ENCODE data around the gene MEAF6. TPM values are rescaled to one million over a fixed set of nuclear protein-coding genes. Genes with fewer than 3 reads are reported as not detected.
"Not testable (repeated sequence)": the region's sequence is repeated elsewhere in the genome, so short reads cannot be mapped to it uniquely, and the experiment has no call there.

Gene MEAF6
- total RNA-seq, 1 donor from 2014 or later, result 52.8 TPM

DNA sequence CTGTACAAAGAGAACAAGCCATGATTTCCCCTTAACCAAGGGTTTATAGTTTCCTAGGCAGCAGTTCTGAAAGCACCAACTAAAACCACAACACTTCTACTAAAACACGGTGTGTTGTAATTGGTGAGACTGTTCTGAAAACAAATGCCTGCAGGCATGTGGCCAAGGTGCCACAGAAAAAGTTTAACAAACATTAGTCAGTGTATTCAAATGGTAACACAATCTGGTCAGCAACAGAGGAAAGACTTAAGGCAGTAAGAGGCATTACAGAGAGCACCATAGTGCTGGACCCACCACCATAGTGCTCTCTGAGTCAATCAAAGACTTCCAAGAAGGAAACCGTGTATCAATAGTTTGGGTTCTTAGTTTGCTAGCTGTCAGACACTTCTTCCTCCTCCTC, 22.8 kb upstream of the MEAF6 start:
- Mint-ChIP-seq H3K27ac (ENCODE audit: unreplicated experiment) (no peak overlapping the region), H3K9me3 (ENCODE audit: low read depth) (no peaks in the 10 kb centered on the region), H3K27me3 (ENCODE audit: low read depth) (no peaks in the 10 kb centered on the region), H3K4me3 (ENCODE audit: unreplicated experiment) (no peak overlapping the region), H3K4me1 (ENCODE audit: low read depth) (peaks cover 7% of the 10 kb centered on the region), H3K36me3 (ENCODE audit: low read depth) (peaks cover 33% of the 10 kb centered on the region)
- TF ChIP-seq, protein P1, sequence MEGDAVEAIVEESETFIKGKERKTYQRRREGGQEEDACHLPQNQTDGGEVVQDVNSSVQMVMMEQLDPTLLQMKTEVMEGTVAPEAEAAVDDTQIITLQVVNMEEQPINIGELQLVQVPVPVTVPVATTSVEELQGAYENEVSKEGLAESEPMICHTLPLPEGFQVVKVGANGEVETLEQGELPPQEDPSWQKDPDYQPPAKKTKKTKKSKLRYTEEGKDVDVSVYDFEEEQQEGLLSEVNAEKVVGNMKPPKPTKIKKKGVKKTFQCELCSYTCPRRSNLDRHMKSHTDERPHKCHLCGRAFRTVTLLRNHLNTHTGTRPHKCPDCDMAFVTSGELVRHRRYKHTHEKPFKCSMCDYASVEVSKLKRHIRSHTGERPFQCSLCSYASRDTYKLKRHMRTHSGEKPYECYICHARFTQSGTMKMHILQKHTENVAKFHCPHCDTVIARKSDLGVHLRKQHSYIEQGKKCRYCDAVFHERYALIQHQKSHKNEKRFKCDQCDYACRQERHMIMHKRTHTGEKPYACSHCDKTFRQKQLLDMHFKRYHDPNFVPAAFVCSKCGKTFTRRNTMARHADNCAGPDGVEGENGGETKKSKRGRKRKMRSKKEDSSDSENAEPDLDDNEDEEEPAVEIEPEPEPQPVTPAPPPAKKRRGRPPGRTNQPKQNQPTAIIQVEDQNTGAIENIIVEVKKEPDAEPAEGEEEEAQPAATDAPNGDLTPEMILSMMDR (IDR thresholded peaks at IDR 0.05), result no peak
- DNase-seq (ENCODE audit: low spot score), result no peak

DNA sequence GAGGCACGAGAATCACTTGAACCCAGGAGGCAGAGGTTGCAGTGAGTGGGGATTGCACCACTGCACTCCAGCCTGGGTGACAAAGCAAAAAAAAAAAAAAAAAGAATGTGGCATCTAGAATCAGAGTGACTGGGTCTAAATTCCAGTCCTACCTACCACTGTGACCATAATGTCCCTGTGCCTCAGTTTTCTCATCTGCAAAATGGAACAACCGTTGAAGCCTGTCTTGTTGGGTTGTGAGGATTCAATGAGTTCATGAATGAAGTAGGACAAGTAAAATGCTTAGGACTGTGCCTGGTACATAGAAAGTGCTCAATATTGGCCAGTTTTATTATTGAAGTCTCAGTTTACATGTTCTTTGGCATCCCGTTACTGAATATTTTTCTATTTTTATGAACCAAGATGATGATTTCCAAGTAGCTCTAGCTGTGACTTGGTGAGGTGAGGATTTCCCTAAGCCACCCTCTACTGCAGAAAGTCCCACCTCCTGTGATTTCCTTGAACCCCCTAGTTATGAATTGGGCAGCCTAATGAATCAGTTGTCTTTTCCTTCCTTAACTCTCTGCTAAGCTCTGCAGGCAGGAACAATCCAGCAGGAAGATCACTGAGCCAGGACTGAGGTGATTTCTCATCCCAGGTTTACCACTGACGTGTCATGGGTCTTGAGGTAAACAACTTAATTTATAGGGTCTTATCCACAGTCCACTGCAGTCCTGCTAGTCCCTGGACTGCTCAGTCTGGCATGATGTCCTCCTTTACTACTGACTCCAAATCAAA, 18.9 kb upstream of the MEAF6 start:
- TF ChIP-seq, protein P1 (IDR thresholded peaks at IDR 0.05), result no peak
- Mint-ChIP-seq H3K4me3 (ENCODE audit: unreplicated experiment) (no peak overlapping the region), H3K27ac (ENCODE audit: unreplicated experiment) (no peak overlapping the region), H3K27me3 (ENCODE audit: low read depth) (no peaks in the 10 kb centered on the region), H3K36me3 (ENCODE audit: low read depth) (peaks cover 22% of the 10 kb centered on the region), H3K4me1 (ENCODE audit: low read depth) (peaks cover 7% of the 10 kb centered on the region), H3K9me3 (ENCODE audit: low read depth) (no peaks in the 10 kb centered on the region)
- DNase-seq (ENCODE audit: low spot score), result no peak

DNA sequence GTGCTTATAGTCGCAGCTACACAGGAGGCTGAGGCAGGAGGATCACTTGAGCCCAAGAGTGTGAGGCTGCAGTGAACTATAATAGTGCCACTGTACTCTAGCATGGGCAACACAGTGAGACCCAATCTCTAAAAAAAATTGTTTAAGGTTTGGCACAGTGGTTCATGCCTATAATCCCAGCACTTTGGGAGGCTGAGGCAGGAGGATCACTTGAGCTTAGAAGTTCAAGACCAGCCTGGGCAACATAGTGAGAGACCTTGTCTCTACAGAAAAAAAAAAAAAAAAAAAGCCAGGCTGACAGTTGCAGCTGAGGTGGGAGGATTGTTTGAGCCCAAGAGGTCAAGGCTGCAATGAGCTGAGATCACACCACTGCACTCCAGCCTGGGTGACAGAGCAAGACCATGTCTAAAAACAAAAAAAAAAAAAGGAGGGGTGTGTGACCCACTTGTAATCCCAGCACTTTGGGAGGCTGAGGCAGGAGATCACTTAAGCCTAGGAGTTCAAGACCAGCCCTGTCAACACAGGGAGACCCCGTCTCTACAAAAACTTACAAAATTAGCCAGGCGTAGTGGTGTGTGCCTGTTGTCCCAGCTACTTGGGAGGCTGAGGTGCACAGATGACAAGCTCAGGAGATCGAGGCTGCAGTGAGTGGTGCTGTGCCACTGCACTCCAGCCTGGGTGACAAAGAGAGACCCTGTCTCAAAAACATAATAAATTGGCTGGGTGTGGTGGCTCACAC, 18.0 kb upstream of the MEAF6 start:
- not testable (repeated sequence) for H3K9me3 Mint-ChIP-seq (ENCODE audit: low read depth)

GRCh38 chr1:37529888-37530287, 15.3 kb upstream of the MEAF6 start:
- not testable (repeated sequence) for H3K27me3 Mint-ChIP-seq (ENCODE audit: low read depth); H3K4me3 Mint-ChIP-seq (ENCODE audit: unreplicated experiment); H3K36me3 Mint-ChIP-seq (ENCODE audit: low read depth); H3K9me3 Mint-ChIP-seq (ENCODE audit: low read depth); H3K4me1 Mint-ChIP-seq (ENCODE audit: low read depth); H3K27ac Mint-ChIP-seq (ENCODE audit: unreplicated experiment); DNase-seq (ENCODE audit: low spot score)

More for the DNA sequence above, 18.0 kb upstream of the MEAF6 start:
- H3K4me1 Mint-ChIP-seq (ENCODE audit: low read depth); DNase-seq (ENCODE audit: low spot score); H3K27ac Mint-ChIP-seq (ENCODE audit: unreplicated experiment); H3K27me3 Mint-ChIP-seq (ENCODE audit: low read depth); H3K4me3 Mint-ChIP-seq (ENCODE audit: unreplicated experiment): not testable (repeated sequence)
- H3K36me3 Mint-ChIP-seq (ENCODE audit: low read depth), result peaks cover 17% of the 10 kb centered on the region

DNA sequence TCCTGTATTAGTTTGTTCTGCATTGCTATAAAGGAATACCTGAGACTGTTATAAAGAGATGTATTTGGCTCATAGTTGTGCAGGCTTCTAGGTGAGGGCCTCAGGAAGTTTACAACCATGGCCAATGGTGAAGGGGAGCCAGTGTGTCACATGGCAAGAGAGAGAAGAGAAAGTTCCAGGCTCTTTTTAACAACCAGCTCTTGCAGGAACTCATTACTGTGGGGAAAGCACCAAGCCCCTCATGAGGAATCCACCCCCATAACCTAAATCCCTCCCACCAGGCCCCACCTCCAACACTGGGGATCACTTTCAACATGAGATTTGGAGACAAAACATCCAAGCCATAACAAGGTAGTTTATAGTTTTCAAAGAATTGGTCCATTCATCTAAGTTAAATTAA, 5.0 kb upstream of the MEAF6 start:
- Mint-ChIP-seq H3K4me3 (ENCODE audit: unreplicated experiment) (no peak overlapping the region), H3K36me3 (ENCODE audit: low read depth) (no peaks in the 10 kb centered on the region), H3K27ac (ENCODE audit: unreplicated experiment) (no peak overlapping the region), H3K27me3 (ENCODE audit: low read depth) (no peaks in the 10 kb centered on the region), H3K4me1 (ENCODE audit: low read depth) (peaks cover 10% of the 10 kb centered on the region), H3K9me3 (ENCODE audit: low read depth) (no peaks in the 10 kb centered on the region)
- DNase-seq (ENCODE audit: low spot score), result no peak
- TF ChIP-seq, protein P1 (IDR thresholded peaks at IDR 0.05), result no peak

GRCh38 chr1:37518929-37519328, 4.4 kb upstream of the MEAF6 start:
- H3K4me1 Mint-ChIP-seq (ENCODE audit: low read depth), result peaks cover 11% of the 10 kb centered on the region
- not testable (repeated sequence) for H3K27me3 Mint-ChIP-seq (ENCODE audit: low read depth); H3K36me3 Mint-ChIP-seq (ENCODE audit: low read depth); H3K27ac Mint-ChIP-seq (ENCODE audit: unreplicated experiment); H3K9me3 Mint-ChIP-seq (ENCODE audit: low read depth); H3K4me3 Mint-ChIP-seq (ENCODE audit: unreplicated experiment); DNase-seq (ENCODE audit: low spot score)

GRCh38 chr1:37518241-37518640, 3.7 kb upstream of the MEAF6 start:
- not testable (repeated sequence) for H3K27ac Mint-ChIP-seq (ENCODE audit: unreplicated experiment); DNase-seq (ENCODE audit: low spot score)
- peaks cover 18% of the 10 kb centered on the region for H3K4me1 Mint-ChIP-seq (ENCODE audit: low read depth)

More at GRCh38 chr1:37518241-37518640, 3.7 kb upstream of the MEAF6 start:
- H3K4me3 Mint-ChIP-seq (ENCODE audit: unreplicated experiment); H3K9me3 Mint-ChIP-seq (ENCODE audit: low read depth); H3K27me3 Mint-ChIP-seq (ENCODE audit: low read depth); H3K36me3 Mint-ChIP-seq (ENCODE audit: low read depth): not testable (repeated sequence)

All from chondrocyte (in vitro differentiated cells).